PC-3 (cell line): ENCODE results near the gene ENTR1. TPM values are rescaled to one million over a fixed set of nuclear protein-coding genes. Genes with fewer than 3 reads are reported as not detected.

Experiments used
- ATAC-seq: fragments of 200-7000 bp; cut with Tn5 transposase; 2 replicates; pipeline ENCODE4 v1.9.1; 2020; ENCODE audit warnings: mild to moderate bottlenecking, moderate library complexity
- BruUV-seq: library from RNA; stranded (reverse); fragments of 400-500 nt; replicated peaks from 2 replicates; lab custom pipeline; 2021; lab: Mats Ljungman, UMichigan
- CTCF ChIA-PET: fragments of 300-600 bp; sonication (Branson Sonifier 250); formaldehyde crosslinking; loops from one replicate; lab custom pipeline; 2022; ENCODE audit warnings: antibody characterized with exemption; lab: Charles Lee
- POLR2A ChIA-PET: fragments of 300-600 bp; sonication (Branson Sonifier 250); formaldehyde crosslinking; loops from one replicate; lab custom pipeline; 2022; ENCODE audit warnings: antibody characterized with exemption; ENCODE audit not compliant: unreplicated experiment; lab: Charles Lee
- DNase-seq: peaks from one replicate; pipeline ENCODE4 v3.0.0-alpha.2; 2015
- H2AFZ ChIP-seq: fragments of 300-600 bp; sonication (generic); 2 replicates; pipeline ENCODE4 v1.6.0; 2016; ENCODE audit warnings: antibody characterized with exemption, low read length
- H3F3A ChIP-seq: fragments of 300-600 bp; sonication (generic); one replicate; pipeline ENCODE4 v1.6.0; 2017; ENCODE audit warnings: antibody characterized with exemption, low read length, control low read depth, mild to moderate bottlenecking; ENCODE audit not compliant: unreplicated experiment
- H3K27ac ChIP-seq: fragments of 300-600 bp; sonication (generic); 2 replicates; pipeline ENCODE4 v1.5.1; 2016; ENCODE audit warnings: mild to moderate bottlenecking, low read length
- H3K27me3 ChIP-seq: fragments of 300-600 bp; sonication (generic); 2 replicates; pipeline ENCODE4 v1.6.1; 2016; ENCODE audit warnings: low read length, mixed read lengths
- H3K36me3 ChIP-seq: fragments of 300-600 bp; sonication (generic); 2 replicates; pipeline ENCODE4 v1.6.1; 2016; ENCODE audit warnings: low read depth, mixed run types, low read length, mixed read lengths
- H3K4me1 ChIP-seq: fragments of 300-600 bp; sonication (generic); 2 replicates; pipeline ENCODE4 v1.5.1; 2016; ENCODE audit warnings: low read length; ENCODE audit not compliant: insufficient read depth
- H3K4me2 ChIP-seq: fragments of 300-600 bp; sonication (generic); 2 replicates; pipeline ENCODE4 v1.6.0; 2016; ENCODE audit warnings: low read length
- H3K4me3 ChIP-seq: fragments of 300-600 bp; sonication (generic); 2 replicates; pipeline ENCODE4 v1.5.1; 2016; ENCODE audit warnings: mild to moderate bottlenecking, low read length, mixed read lengths
- H3K79me2 ChIP-seq: fragments of 300-600 bp; sonication (generic); 2 replicates; pipeline ENCODE4 v1.6.1; 2017; ENCODE audit warnings: low read length, mixed read lengths
- H3K9ac ChIP-seq: fragments of 300-600 bp; sonication (generic); 2 replicates; pipeline ENCODE4 v1.6.0; 2016; ENCODE audit warnings: mild to moderate bottlenecking, low read length
- H3K9me2 ChIP-seq: fragments of 300-600 bp; sonication (generic); replicated peaks from 2 replicates; pipeline ENCODE4 v1.6.1; 2016; ENCODE audit warnings: mixed run types, low read length, mixed read lengths
- H3K9me3 ChIP-seq: fragments of 300-600 bp; sonication (generic); 2 replicates; pipeline ENCODE4 v1.6.1; 2016; ENCODE audit warnings: low read length, mixed read lengths
- H4K20me1 ChIP-seq: fragments of 300-600 bp; sonication (generic); 2 replicates; pipeline ENCODE4 v1.6.1; 2016; ENCODE audit warnings: low read length, mixed read lengths
- EZH2 ChIP-seq: fragments of 300-600 bp; sonication (generic); IDR thresholded peaks from one replicate; pipeline ENCODE4 v1.6.1; 2017; ENCODE audit warnings: antibody characterized with exemption, mild to moderate bottlenecking, low read length; ENCODE audit not compliant: unreplicated experiment
- EZH2phosphoT487 ChIP-seq: fragments of 300-600 bp; sonication (generic); IDR thresholded peaks from 2 replicates; pipeline ENCODE4 v1.6.1; 2018; ENCODE audit warnings: mild to moderate bottlenecking, antibody characterized with exemption, low read length, borderline replicate concordance
- intact Hi-C: fragments of 100-400 bp; cut with micrococcal nuclease; formaldehyde crosslinking; loops from 2 replicates; pipeline ENCODE4 v1.9.0; 2023
- total RNA-seq: library from RNA; depleted of rRNA; stranded (reverse); fragments of >200 nt; gene quantifications from 2 replicates; pipeline ENCODE4 v1.2.3, GENCODE V29; 2014
- TF ChIP-seq, protein P1 (sequence below): fragments of 300-600 bp; sonication (generic); conservative IDR thresholded peaks from 2 replicates; pipeline ENCODE4 v1.5.1; 2017; ENCODE audit warnings: antibody characterized with exemption, low read depth, mild to moderate bottlenecking, low read length

Gene ENTR1
- total RNA-seq, 1 experiment from 2014 or later: 32.3 TPM

DNA sequence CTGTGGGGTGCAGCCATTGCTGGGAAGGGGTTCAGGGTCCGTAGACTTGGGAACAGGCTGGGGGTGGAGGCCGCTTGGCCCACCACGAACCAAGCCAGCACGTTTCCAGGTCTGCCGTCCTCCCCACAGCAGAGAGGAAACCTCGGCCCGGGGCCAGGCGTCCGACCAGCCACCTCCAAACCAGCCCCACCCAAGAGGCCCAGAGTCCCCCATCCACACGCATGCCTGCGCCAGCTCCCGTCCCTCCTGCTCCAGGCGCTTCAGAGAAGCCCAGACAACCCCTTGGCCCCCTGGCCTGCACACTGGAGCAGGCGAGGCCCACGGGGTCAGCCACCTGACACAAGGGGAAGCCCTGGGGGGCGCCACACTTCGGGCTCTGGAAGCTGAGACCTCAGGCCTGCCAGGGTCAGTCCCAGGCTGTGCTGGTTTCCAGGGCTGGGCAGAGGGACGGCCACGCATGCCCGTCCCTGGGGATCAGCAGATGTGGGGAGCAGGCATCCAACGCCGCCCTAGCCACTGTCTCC lies 53.1 kb downstream of the ENTR1 start:
- Histone ChIP-seq H3K9me2 (no peaks in the 10 kb centered on the region), H3K4me1 (peaks cover 6% of the 10 kb centered on the region; the same call in 1 of the 2 replicates), H3K9ac (no peak overlapping the region), H4K20me1 (no peaks in the 10 kb centered on the region), H3K79me2 (no peaks in the 10 kb centered on the region), H3K4me2 (no peak overlapping the region), H3K36me3 (no peaks in the 10 kb centered on the region), H3K9me3 (no peaks in the 10 kb centered on the region), H3F3A (no peaks in the 10 kb centered on the region), H3K4me3 (no peak overlapping the region), H3K27ac (no peak overlapping the region), H2AFZ (no peak overlapping the region), H3K27me3 (no peaks in the 10 kb centered on the region)
- ChIA-PET CTCF (no interaction called here), POLR2A (no interaction called here)
- intact Hi-C loops: no loop called here
- DNase-seq (no peak), ATAC-seq (no peak)
- TF ChIP-seq EZH2phosphoT487: no peak
- TF ChIP-seq, protein P1, sequence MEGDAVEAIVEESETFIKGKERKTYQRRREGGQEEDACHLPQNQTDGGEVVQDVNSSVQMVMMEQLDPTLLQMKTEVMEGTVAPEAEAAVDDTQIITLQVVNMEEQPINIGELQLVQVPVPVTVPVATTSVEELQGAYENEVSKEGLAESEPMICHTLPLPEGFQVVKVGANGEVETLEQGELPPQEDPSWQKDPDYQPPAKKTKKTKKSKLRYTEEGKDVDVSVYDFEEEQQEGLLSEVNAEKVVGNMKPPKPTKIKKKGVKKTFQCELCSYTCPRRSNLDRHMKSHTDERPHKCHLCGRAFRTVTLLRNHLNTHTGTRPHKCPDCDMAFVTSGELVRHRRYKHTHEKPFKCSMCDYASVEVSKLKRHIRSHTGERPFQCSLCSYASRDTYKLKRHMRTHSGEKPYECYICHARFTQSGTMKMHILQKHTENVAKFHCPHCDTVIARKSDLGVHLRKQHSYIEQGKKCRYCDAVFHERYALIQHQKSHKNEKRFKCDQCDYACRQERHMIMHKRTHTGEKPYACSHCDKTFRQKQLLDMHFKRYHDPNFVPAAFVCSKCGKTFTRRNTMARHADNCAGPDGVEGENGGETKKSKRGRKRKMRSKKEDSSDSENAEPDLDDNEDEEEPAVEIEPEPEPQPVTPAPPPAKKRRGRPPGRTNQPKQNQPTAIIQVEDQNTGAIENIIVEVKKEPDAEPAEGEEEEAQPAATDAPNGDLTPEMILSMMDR: no peak
- no peak for TF ChIP-seq EZH2
- no TSS peak for BruUV-seq

DNA sequence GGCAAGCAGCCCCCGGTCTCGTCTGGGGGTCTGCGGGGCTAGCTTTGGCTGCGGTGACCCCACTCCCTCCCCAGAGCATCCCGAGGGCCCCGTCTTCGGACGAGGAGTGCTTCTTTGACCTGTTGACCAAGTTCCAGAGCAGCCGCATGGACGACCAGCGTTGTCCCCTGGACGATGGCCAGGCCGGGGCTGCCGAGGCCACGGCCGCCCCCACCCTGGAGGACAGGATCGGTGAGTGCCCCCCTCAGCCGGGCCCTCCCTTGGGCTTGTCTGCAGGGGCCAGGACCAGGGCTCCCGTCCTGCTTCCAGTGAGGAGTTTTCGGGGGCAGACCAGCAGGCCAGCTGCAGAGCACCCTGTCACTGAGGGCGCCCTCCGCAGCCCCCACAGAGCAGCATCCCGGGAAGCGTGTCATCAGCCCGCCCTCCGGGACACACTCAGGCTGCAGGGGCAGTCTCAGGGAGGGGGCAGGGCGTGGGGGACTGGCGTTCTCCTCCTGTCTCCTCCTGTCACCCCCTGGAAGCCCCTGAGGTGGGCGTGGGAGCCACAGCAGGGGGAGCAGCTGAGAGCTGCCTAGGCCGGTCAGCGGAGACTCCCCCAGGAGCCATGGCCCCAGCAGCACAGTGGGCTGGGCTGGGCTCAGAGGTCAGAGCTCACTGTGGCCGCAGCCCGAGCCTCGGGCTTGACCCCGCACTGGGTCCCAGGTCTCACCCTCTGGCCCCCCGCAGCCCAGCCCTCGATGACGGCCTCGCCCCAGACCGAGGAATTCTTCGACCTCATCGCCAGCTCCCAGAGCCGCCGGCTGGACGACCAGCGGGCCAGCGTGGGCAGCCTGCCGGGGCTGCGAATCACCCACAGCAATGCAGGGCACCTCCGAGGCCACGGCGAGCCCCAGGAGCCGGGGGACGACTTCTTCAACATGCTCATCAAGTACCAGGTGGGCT lies 54.5 kb downstream of the ENTR1 start:
- POLR2A ChIA-PET: no interaction called here
- H3K4me3 ChIP-seq: no peak overlapping the region
- H3K4me2 ChIP-seq: no peak overlapping the region
- intact Hi-C loops: no loop called here
- DNase-seq: no peak
- H3K9me2 ChIP-seq: no peaks in the 10 kb centered on the region
- H3K27me3 ChIP-seq: no peaks in the 10 kb centered on the region
- H3K27ac ChIP-seq: no peak overlapping the region
- no peaks in the 10 kb centered on the region for H3F3A ChIP-seq
- TF ChIP-seq EZH2 (no peak), EZH2phosphoT487 (no peak)
- TF ChIP-seq, protein P1: no peak
- H3K79me2 ChIP-seq: no peaks in the 10 kb centered on the region
- no peaks in the 10 kb centered on the region for H3K9me3 ChIP-seq
- no peaks in the 10 kb centered on the region for H3K36me3 ChIP-seq
- H3K9ac ChIP-seq: no peak overlapping the region
- H3K4me1 ChIP-seq: peaks cover 6% of the 10 kb centered on the region; the same call in 1 of the 2 replicates
- no peaks in the 10 kb centered on the region for H4K20me1 ChIP-seq
- H2AFZ ChIP-seq: no peak overlapping the region
- no peak for ATAC-seq
- no TSS peak for BruUV-seq
- CTCF ChIA-PET: no interaction called here
